ENCODE results near the gene SPTLC3.

GRCh38 chr20:12987261-12987660, 21.5 kb upstream of the SPTLC3 start:
- no peak for TF ChIP-seq CTCF (conservative IDR thresholded peaks at IDR 0.05; ENCODE audit: low read length)
- TF ChIP-seq EZH2phosphoT487 (IDR thresholded peaks at IDR 0.05; ENCODE audit: borderline replicate concordance, low read depth, low read length), result no peak
